ENCODE measurements around the gene SLC11A1.

SLC11A1 gene

DNA sequence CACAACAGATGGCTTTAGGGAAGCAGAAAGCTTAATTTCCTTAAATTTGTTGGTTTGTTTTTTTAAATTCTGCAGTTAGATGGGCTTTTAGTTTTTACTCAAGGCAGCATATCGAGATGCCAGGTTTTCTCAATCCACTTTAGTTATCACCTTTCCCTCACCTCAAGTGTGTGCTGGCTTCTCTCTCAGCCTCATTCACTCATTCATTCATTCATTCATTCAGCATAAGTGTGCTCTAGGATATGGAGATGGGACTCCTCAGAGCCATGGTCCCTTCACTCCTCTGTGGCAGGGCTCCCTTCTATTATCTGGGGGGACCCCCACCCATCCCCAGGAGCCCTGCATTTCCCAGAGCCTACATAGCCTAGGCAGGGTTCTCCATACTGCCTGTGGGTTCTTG, 55.9 kb downstream of the SLC11A1 start:
- no peak for DNase-seq

DNA sequence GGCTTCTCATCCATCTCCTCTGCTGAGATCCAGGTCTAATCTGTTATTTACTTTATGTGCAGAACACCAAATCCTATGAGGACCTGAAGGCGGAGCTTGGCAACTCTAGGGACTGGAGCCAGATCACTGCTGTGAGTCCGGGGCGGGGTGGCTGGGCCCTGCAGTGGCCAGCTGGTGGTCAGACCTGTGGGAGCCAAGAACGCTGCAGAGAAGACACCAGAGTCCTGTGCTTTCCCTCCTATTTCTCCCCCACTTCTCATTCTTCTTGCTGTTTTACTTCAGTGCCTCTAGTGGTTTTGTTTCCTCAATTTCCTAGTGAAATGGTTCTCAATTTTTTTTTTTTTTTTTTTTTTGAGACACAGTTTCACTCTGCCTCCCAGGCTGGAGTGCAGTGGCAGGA, 56.5 kb downstream of the SLC11A1 start:
- no peak for DNase-seq

DNA sequence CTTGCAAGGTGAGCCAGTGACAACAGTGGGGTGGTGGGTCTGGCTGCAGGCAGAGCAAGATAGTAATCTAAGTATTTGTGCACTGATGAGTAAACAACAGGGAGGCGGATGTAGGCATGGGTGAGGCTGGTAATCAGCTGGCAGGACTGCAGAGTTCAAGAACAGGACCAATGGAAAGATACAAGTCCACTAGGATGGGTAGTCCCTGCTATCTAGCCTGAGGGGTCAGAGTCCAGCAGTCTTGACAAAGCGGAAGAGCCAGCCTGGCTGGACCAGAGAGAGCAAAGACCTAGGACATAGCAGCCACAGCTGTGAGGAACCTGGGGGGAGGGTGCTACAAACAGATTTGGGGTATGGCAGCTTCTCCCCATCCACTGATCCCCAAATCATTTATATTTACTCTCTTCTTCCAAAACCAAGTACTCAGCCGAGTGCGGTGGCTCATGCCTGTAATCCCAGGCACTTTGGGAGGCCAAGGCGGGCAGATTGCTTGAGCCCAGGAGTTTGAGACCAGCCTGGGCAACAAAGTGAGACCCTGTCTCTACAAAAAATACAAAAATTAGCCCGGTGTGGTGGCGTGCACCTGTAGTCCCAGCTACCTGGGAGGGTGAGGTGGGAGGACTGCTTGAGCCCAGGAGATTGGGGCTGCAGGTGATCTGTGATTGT, 62.8 kb downstream of the SLC11A1 start:
- no peak for DNase-seq

DNA sequence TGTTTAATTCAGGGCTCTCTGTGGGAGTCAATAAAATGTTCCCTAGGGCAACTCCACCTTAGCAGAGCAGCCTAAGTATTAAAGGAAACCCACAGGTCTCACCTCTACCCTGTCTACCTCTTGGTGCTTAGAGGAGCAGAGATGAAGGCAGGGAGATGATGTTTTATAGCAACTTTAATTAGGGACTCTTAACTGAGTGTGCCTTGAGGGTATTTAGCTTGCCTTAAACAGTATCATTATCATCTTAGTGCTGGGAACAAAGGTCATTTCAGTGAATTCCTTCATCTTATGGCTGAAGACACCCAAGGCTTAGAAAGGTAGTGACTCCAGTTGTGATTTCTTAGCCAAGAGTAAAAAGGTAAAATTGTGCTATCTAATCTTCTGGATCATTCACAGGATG, 63.5 kb downstream of the SLC11A1 start:
- DNase-seq: no peak

Data from NCI-H1930 (cell line).